IMR-90 (cell line): Measurements from ENCODE around the gene ABCG4. TPM values are rescaled to one million over a fixed set of nuclear protein-coding genes. Genes with fewer than 3 reads are reported as not detected.

Source experiments
- ATAC-seq: fragments of 200-7000 bp; cut with Tn5 transposase; 2 replicates; pipeline ENCODE4 v1.9.1; 2020; ENCODE audit warnings: low read depth, mild to moderate bottlenecking, moderate library complexity
- BruUV-seq: library from RNA; stranded (reverse); fragments of 400-500 nt; replicated peaks from 2 replicates; lab custom pipeline; 2021; lab: Mats Ljungman, UMichigan
- CTCF ChIA-PET: fragments of 300-600 bp; formaldehyde crosslinking; extraction: SDS; loops from one replicate; lab custom pipeline; 2021; ENCODE audit warnings: antibody characterized with exemption; lab: Yijun Ruan, JAX
- POLR2A ChIA-PET: fragments of 300-600 bp; sonication (Branson Sonifier 250); formaldehyde crosslinking; loops from one replicate; lab custom pipeline; 2022; ENCODE audit warnings: antibody characterized with exemption; ENCODE audit not compliant: unreplicated experiment; lab: Charles Lee
- DNase-seq: peaks from one replicate; pipeline ENCODE4 v3.0.0; 2013
- H2AFZ ChIP-seq: replicated peaks from 2 replicates; pipeline ENCODE3; 2013; ENCODE audit warnings: low read length, mild to moderate bottlenecking; ENCODE audit not compliant: poor library complexity
- H2AK5ac ChIP-seq: 2 replicates; pipeline ENCODE4 v1.6.1; 2013; ENCODE audit warnings: low read depth, low read length, inconsistent platforms
- H2AK9ac ChIP-seq: replicated peaks from 2 replicates; pipeline ENCODE3; 2013; ENCODE audit warnings: mild to moderate bottlenecking, low read depth, low read length, moderate library complexity; ENCODE audit not compliant: poor library complexity
- H2BK120ac ChIP-seq: 2 replicates; pipeline ENCODE4 v1.6.1; 2013; ENCODE audit warnings: low read depth, low read length, inconsistent platforms
- H2BK15ac ChIP-seq: 3 replicates; pipeline ENCODE4 v1.6.1; 2013; ENCODE audit warnings: low read depth, low read length, inconsistent platforms
- H2BK20ac ChIP-seq: 2 replicates; pipeline ENCODE4 v1.6.1; 2013; ENCODE audit warnings: low read depth, mild to moderate bottlenecking, inconsistent platforms, low read length, moderate library complexity
- H2BK5ac ChIP-seq: 2 replicates; pipeline ENCODE4 v1.6.1; 2013; ENCODE audit warnings: mild to moderate bottlenecking, low read depth, low read length, inconsistent platforms; ENCODE audit not compliant: poor library complexity, severe bottlenecking
- H3K14ac ChIP-seq: replicated peaks from 2 replicates; pipeline ENCODE4 v1.6.1; 2013; ENCODE audit warnings: low read depth, low read length, inconsistent platforms
- H3K18ac ChIP-seq: 2 replicates; pipeline ENCODE4 v1.6.1; 2013; ENCODE audit warnings: low read depth, low read length, control low read depth
- H3K23ac ChIP-seq: 2 replicates; pipeline ENCODE4 v1.6.1; 2013; ENCODE audit warnings: low read depth, low read length, inconsistent platforms
- H3K27ac ChIP-seq: 2 replicates; pipeline ENCODE4 v1.5.1; 2013; ENCODE audit warnings: mild to moderate bottlenecking, control low read depth, low read length; ENCODE audit not compliant: insufficient read depth
- H3K27me3 ChIP-seq: 2 replicates; pipeline ENCODE4 v1.6.1; 2013; ENCODE audit warnings: low read length; ENCODE audit not compliant: control insufficient read depth, insufficient read depth
- H3K36me3 ChIP-seq: 2 replicates; pipeline ENCODE4 v1.6.1; 2013; ENCODE audit warnings: low read length, mixed read lengths; ENCODE audit not compliant: control insufficient read depth, insufficient read depth
- H3K4ac ChIP-seq: 2 replicates; pipeline ENCODE4 v1.6.1; 2013; ENCODE audit warnings: low read depth, low read length, inconsistent platforms
- H3K4me1 ChIP-seq: 2 replicates; pipeline ENCODE4 v1.6.1; 2013; ENCODE audit warnings: low read length, mixed read lengths; ENCODE audit not compliant: control insufficient read depth, insufficient read depth
- H3K4me2 ChIP-seq: 2 replicates; pipeline ENCODE4 v1.6.1; 2013; ENCODE audit warnings: low read depth, mild to moderate bottlenecking, control low read depth, low read length, moderate library complexity
- H3K4me3 ChIP-seq: 2 replicates; pipeline ENCODE4 v1.5.1; 2013; ENCODE audit warnings: low read depth, mild to moderate bottlenecking, control low read depth, low read length, moderate library complexity; ENCODE audit not compliant: insufficient read depth
- H3K56ac ChIP-seq: 2 replicates; pipeline ENCODE4 v1.6.1; 2013; ENCODE audit warnings: low read length, inconsistent platforms; ENCODE audit not compliant: insufficient read depth; ENCODE audit errors: extremely low read depth
- H3K79me1 ChIP-seq, 2 experiments: 2 replicates each; pipeline ENCODE4 v1.6.1; 2013; ENCODE audit warnings: low read length in 2 of 2, inconsistent platforms in 1 of 2, low read depth in 1 of 2
- H3K9ac ChIP-seq: 2 replicates; pipeline ENCODE4 v1.6.1; 2013; ENCODE audit warnings: low read depth, low read length, control low read depth
- H3K9me1 ChIP-seq: 2 replicates; pipeline ENCODE4 v1.6.1; 2013; ENCODE audit warnings: low read length, inconsistent platforms; ENCODE audit not compliant: insufficient read depth
- H3K9me3 ChIP-seq: 2 replicates; pipeline ENCODE4 v1.6.1; 2013; ENCODE audit warnings: low read length; ENCODE audit not compliant: control insufficient read depth, insufficient read depth
- H4K20me1 ChIP-seq: 2 replicates; pipeline ENCODE4 v1.6.1; 2013; ENCODE audit warnings: low read length, inconsistent platforms; ENCODE audit not compliant: insufficient read depth
- H4K5ac ChIP-seq: 2 replicates; pipeline ENCODE4 v1.6.1; 2013; ENCODE audit warnings: mild to moderate bottlenecking, low read depth, low read length, control low read depth
- H4K8ac ChIP-seq, 2 experiments: 2 replicates each; pipeline ENCODE4 v1.6.1; 2013; ENCODE audit warnings: low read depth in 2 of 2, low read length in 2 of 2, control low read depth in 1 of 2, inconsistent platforms in 1 of 2
- H4K91ac ChIP-seq: 2 replicates; pipeline ENCODE4 v1.6.1; 2013; ENCODE audit warnings: low read depth, low read length, inconsistent platforms; ENCODE audit not compliant: insufficient read depth
- CHD1 ChIP-seq: IDR thresholded peaks from 2 replicates; pipeline ENCODE4 v1.6.1; 2012; ENCODE audit warnings: low read depth, low read length, improper control_type of control experiment
- FOS ChIP-seq: fragments of 150-350 bp; IDR thresholded peaks from 2 replicates; pipeline ENCODE4 v1.6.1; 2016; ENCODE audit warnings: low read depth, low read length
- MXI1 ChIP-seq: IDR thresholded peaks from 2 replicates; pipeline ENCODE4 v1.6.1; 2012; ENCODE audit warnings: low read depth, mild to moderate bottlenecking, low read length, moderate library complexity, borderline replicate concordance
- NFE2L2 ChIP-seq: fragments of 150-350 bp; IDR thresholded peaks from 2 replicates; pipeline ENCODE4 v1.6.1; 2016; ENCODE audit warnings: low read depth, mild to moderate bottlenecking, low read length
- POLR2A ChIP-seq: IDR thresholded peaks from 2 replicates; pipeline ENCODE4 v1.6.1; 2012; ENCODE audit warnings: mild to moderate bottlenecking, low read depth, low read length
- RCOR1 ChIP-seq: IDR thresholded peaks from 2 replicates; pipeline ENCODE4 v1.6.1; 2012; ENCODE audit warnings: mild to moderate bottlenecking, low read length, improper control_type of control experiment; ENCODE audit not compliant: insufficient replicate concordance
- RFX5 ChIP-seq: IDR thresholded peaks from 2 replicates; pipeline ENCODE4 v1.8.0; 2012; ENCODE audit warnings: low read depth, mild to moderate bottlenecking, low read length, moderate library complexity
- SMC3 ChIP-seq: fragments of 150-350 bp; IDR thresholded peaks from 2 replicates; pipeline ENCODE4 v1.6.1; 2016; ENCODE audit warnings: low read depth, mild to moderate bottlenecking, antibody characterized with exemption, low read length, moderate library complexity
- USF2 ChIP-seq: fragments of 150-350 bp; IDR thresholded peaks from 2 replicates; pipeline ENCODE4 v1.6.1; 2017; ENCODE audit warnings: mild to moderate bottlenecking, antibody characterized with exemption, low read length, low read depth
- whole genome bisulfite sequencing, 2 experiments: methylation state at CpG; one replicate each; pipeline versions ENCODE4 v1.1.5 to v1.1.7; 2013; ENCODE audit warnings: missing lambda C conversion rate in 2 of 2; ENCODE audit not compliant: insufficient read length in 1 of 2; ENCODE audit errors: extremely low coverage in 2 of 2; 5-methylcytosine and 5-hydroxymethylcytosine counted together
- dilution Hi-C: fragments of 300-500 bp; cut with HindIII; formaldehyde crosslinking; loops from one replicate; pipeline ENCODE4 v1.14.3; 2018; ENCODE audit warnings: low sequenced_read_pairs; ENCODE audit not compliant: unreplicated experiment
- in situ Hi-C: fragments of 300-500 bp; cut with MboI; formaldehyde crosslinking; loops from 3 replicates; pipeline ENCODE4 v1.14.3; 2019; ENCODE audit warnings: low sequenced_read_pairs, inconsistent platforms, mixed read lengths
- intact Hi-C: fragments of 100-400 bp; cut with micrococcal nuclease; formaldehyde crosslinking; loops from 2 replicates; pipeline ENCODE4 v1.10.0; 2022
- polyA plus RNA-seq, 3 experiments: library from polyadenylated mRNA; depleted of rRNA; stranded (reverse); fragments of >200 nt; gene quantifications; 2 replicates each; pipeline ENCODE4 v1.2.3, GENCODE V29; 2012; ENCODE audit warnings: low replicate concordance in 1 of 3
- total RNA-seq: library from RNA; depleted of rRNA; stranded (reverse); fragments of >200 nt; gene quantifications from 2 replicates; pipeline ENCODE4 v1.2.3, GENCODE V29; 2012
- TF ChIP-seq, protein P1 (sequence below): fragments of 150-350 bp; IDR thresholded peaks from 2 replicates; pipeline ENCODE4 v1.6.1; 2016; ENCODE audit warnings: low read depth, mild to moderate bottlenecking, low read length, moderate library complexity, borderline replicate concordance

The ABCG4 gene
- total and polyA plus RNA-seq, 2 of the 4 experiments (the other 2 are of a cell fraction) = under 0.01 to 0.26 TPM

GRCh38 chr11:119114351-119114750, 34.5 kb upstream of the ABCG4 start:
- Histone ChIP-seq H3K4me2 (no peak overlapping the region), H2BK20ac (no peak overlapping the region), H3K27me3 (no peaks in the 10 kb centered on the region), H3K18ac (no peak overlapping the region), H3K4me3 (no peak overlapping the region), H3K36me3 (peaks cover 36% of the 10 kb centered on the region), H3K4me1 (no peaks in the 10 kb centered on the region), H4K20me1 (no peaks in the 10 kb centered on the region), H3K56ac (no peak overlapping the region), H2AK9ac (no peak overlapping the region), H4K5ac (no peak overlapping the region), H2AFZ (no peak overlapping the region), H3K9me3 (no peaks in the 10 kb centered on the region), H3K14ac (no peak overlapping the region), H2AK5ac (no peak overlapping the region), H4K8ac (no peak overlapping the region), H3K9me1 (no peaks in the 10 kb centered on the region), H3K4ac (no peak overlapping the region), H3K23ac (no peak overlapping the region), H3K79me1 (peaks cover under 1 to 13% of the 10 kb centered on the region in 2 experiments; a peak in 2 of 4 replicates), H2BK120ac (no peak overlapping the region), H2BK15ac (no peak overlapping the region), H4K91ac (no peak overlapping the region), H3K27ac (no peak overlapping the region), H3K9ac (no peak overlapping the region), H2BK5ac (no peak overlapping the region)
- intact Hi-C loops (no loop called here), in situ Hi-C loops (no loop called here), dilution Hi-C loops (no loop called here)
- no peak for ATAC-seq
- BruUV-seq = no TSS peak
- DNase-seq = no peak
- CTCF ChIA-PET = no interaction called here
- no CpG with 5 or more reads among the region's 5 CpGs for WGBS, 2 experiments
- POLR2A ChIA-PET = no interaction called here
- TF ChIP-seq USF2 (no peak), RCOR1 (no peak), POLR2A (no peak), CHD1 (no peak), NFE2L2 (no peak), RFX5 (no peak), FOS (no peak), SMC3 (no peak), MXI1 (no peak)
- TF ChIP-seq, protein P1, sequence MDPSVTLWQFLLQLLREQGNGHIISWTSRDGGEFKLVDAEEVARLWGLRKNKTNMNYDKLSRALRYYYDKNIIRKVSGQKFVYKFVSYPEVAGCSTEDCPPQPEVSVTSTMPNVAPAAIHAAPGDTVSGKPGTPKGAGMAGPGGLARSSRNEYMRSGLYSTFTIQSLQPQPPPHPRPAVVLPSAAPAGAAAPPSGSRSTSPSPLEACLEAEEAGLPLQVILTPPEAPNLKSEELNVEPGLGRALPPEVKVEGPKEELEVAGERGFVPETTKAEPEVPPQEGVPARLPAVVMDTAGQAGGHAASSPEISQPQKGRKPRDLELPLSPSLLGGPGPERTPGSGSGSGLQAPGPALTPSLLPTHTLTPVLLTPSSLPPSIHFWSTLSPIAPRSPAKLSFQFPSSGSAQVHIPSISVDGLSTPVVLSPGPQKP = no peak
